Neural progenitor cell (in vitro differentiated cells): Measurements from ENCODE around the gene MED9.

Experiments used
- EZH2 ChIP-seq: fragments of 200-600 bp; sonication (generic); IDR thresholded peaks from 2 replicates; pipeline ENCODE4 v1.6.1; 2017; ENCODE audit warnings: antibody characterized with exemption, mild to moderate bottlenecking, moderate library complexity
- EZH2phosphoT487 ChIP-seq: fragments of 200-600 bp; sonication (generic); IDR thresholded peaks from 2 replicates; pipeline ENCODE4 v1.6.1; 2017; ENCODE audit warnings: antibody characterized with exemption
- TF ChIP-seq, protein P1 (sequence below): fragments of 200-600 bp; sonication (generic); IDR thresholded peaks from 2 replicates; pipeline ENCODE4 v1.5.1; 2017; ENCODE audit warnings: antibody characterized with exemption, mild to moderate bottlenecking

DNA sequence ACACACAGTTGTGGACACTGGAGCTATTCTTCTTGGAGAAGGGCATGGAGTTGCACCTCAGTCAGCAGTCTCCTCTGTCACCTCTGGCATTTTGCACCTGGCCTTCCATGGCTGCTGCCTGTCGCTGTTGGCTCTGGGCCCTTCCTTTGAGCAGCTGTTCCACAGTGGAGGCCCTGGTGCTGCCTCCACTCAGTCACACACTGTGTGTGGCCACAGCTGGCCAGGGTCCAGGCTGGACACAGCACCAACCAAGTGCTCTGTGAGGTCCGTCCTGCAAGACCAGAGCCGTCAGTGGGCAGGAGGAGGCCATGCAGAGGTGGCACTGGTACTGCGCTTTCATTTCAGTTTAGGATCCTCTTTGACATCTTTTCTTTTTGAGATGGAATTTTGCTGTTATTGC is 21.6 kb upstream of the MED9 start:
- TF ChIP-seq EZH2 (no peak), EZH2phosphoT487 (no peak)
- TF ChIP-seq, protein P1, sequence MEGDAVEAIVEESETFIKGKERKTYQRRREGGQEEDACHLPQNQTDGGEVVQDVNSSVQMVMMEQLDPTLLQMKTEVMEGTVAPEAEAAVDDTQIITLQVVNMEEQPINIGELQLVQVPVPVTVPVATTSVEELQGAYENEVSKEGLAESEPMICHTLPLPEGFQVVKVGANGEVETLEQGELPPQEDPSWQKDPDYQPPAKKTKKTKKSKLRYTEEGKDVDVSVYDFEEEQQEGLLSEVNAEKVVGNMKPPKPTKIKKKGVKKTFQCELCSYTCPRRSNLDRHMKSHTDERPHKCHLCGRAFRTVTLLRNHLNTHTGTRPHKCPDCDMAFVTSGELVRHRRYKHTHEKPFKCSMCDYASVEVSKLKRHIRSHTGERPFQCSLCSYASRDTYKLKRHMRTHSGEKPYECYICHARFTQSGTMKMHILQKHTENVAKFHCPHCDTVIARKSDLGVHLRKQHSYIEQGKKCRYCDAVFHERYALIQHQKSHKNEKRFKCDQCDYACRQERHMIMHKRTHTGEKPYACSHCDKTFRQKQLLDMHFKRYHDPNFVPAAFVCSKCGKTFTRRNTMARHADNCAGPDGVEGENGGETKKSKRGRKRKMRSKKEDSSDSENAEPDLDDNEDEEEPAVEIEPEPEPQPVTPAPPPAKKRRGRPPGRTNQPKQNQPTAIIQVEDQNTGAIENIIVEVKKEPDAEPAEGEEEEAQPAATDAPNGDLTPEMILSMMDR = no peak
